Caco-2 (cell line): ENCODE data around the gene CLC. TPM values are rescaled to one million over a fixed set of nuclear protein-coding genes. Genes with fewer than 3 reads are reported as not detected.

Experiments used
- BruUV-seq: library from RNA; stranded (reverse); fragments of 400-500 nt; replicated peaks from 2 replicates; lab custom pipeline; 2021; lab: Mats Ljungman, UMichigan
- CTCF ChIA-PET: fragments of 300-600 bp; sonication (Branson Sonifier 250); formaldehyde crosslinking; loops from one replicate; lab custom pipeline; 2022; ENCODE audit warnings: antibody characterized with exemption; lab: Charles Lee
- POLR2A ChIA-PET: fragments of 300-600 bp; sonication (Branson Sonifier 250); formaldehyde crosslinking; loops from one replicate; lab custom pipeline; 2022; ENCODE audit warnings: antibody characterized with exemption; lab: Charles Lee
- DNase-seq, 2 experiments: peaks; one replicate each; pipeline versions ENCODE4 v3.0.0 to v3.0.0-alpha.2; 2020 to 2022
- H3K27me3 ChIP-seq: replicated peaks from 2 replicates; pipeline ENCODE4 v1.6.0; 2011; ENCODE audit warnings: low read length; ENCODE audit not compliant: control insufficient read depth, insufficient read depth
- H3K36me3 ChIP-seq: 2 replicates; pipeline ENCODE4 v1.5.1; 2011; ENCODE audit warnings: low read length; ENCODE audit not compliant: control insufficient read depth, insufficient read depth
- H3K4me1 ChIP-seq: fragments of 250-450 bp; sonication (Bioruptor Pico); 2 replicates; pipeline ENCODE4 v1.5.1; 2020; ENCODE audit warnings: mild to moderate bottlenecking
- H3K4me3 ChIP-seq: 2 replicates; pipeline ENCODE4 v1.5.1; 2011; ENCODE audit warnings: low read depth, mild to moderate bottlenecking, control low read depth, low read length
- H3K9me3 ChIP-seq: fragments of 250-450 bp; sonication (Bioruptor Pico); 2 replicates; pipeline ENCODE4 v1.5.1; 2020; ENCODE audit warnings: mild to moderate bottlenecking, moderate library complexity
- H3K27ac Mint-ChIP-seq: one replicate; pipeline ENCODE4 v1.8.0; 2022; ENCODE audit warnings: mixed read lengths; ENCODE audit not compliant: unreplicated experiment
- H3K27me3 Mint-ChIP-seq: one replicate; pipeline ENCODE4 v1.8.0; 2022; ENCODE audit warnings: mixed read lengths; ENCODE audit not compliant: insufficient read depth, unreplicated experiment
- H3K36me3 Mint-ChIP-seq: one replicate; pipeline ENCODE4 v1.8.0; 2022; ENCODE audit warnings: mild to moderate bottlenecking, mixed read lengths; ENCODE audit not compliant: insufficient read depth, unreplicated experiment
- H3K4me1 Mint-ChIP-seq: one replicate; pipeline ENCODE4 v1.8.0; 2022; ENCODE audit warnings: low read depth, mixed read lengths; ENCODE audit not compliant: unreplicated experiment
- H3K4me3 Mint-ChIP-seq: one replicate; pipeline ENCODE4 v1.8.0; 2022; ENCODE audit warnings: mild to moderate bottlenecking, moderate library complexity, mixed read lengths; ENCODE audit not compliant: unreplicated experiment
- H3K9me3 Mint-ChIP-seq: one replicate; pipeline ENCODE4 v1.8.0; 2022; ENCODE audit warnings: mixed read lengths; ENCODE audit not compliant: unreplicated experiment
- intact Hi-C: fragments of 100-400 bp; cut with micrococcal nuclease; formaldehyde crosslinking; loops from one replicate; pipeline ENCODE4 v1.10.0; 2022; ENCODE audit not compliant: unreplicated experiment
- total RNA-seq: library from RNA; stranded (reverse); gene quantifications from 2 replicates; pipeline ENCODE4 v1.2.3, GENCODE V29; 2022
- TF ChIP-seq, protein P1 (sequence below), 2 experiments: fragments of 200-600 bp in 1 of 2; IDR thresholded peaks; 1 replicate in 1 of 2; 2 replicates in 1 of 2; pipeline versions ENCODE4 v1.5.1 to v1.8.0; 2011 to 2022; ENCODE audit warnings: antibody characterized with exemption in 1 of 2, control low read depth in 1 of 2, inconsistent platforms in 1 of 2, low read depth in 1 of 2, low read length in 1 of 2, mild to moderate bottlenecking in 1 of 2, moderate library complexity in 1 of 2; ENCODE audit not compliant: insufficient read depth in 1 of 2, severe bottlenecking in 1 of 2, unreplicated experiment in 1 of 2

Gene CLC
- total RNA-seq, 1 experiment from 2014 or later = not detected

DNA sequence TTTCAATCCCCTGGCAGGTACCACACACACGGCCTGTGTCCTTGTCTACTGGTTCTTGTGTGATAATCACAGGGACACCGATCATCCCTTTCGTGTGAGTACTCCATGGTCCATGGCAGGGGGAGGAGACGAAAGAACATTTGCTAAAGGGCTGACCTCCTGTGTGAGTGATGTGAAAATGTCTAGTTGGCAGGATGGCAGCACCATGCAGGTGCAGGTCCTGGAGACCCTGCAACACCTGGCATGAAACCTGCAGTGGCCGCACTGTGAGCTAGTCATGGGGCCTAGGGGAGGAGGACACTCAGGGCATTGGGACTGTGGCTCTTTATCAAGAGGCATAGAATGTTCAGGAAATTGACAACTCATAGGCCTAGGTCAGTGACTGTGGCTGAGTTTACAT lies 56.4 kb downstream of the CLC start:
- intact Hi-C loops = no loop called here
- Histone ChIP-seq H3K27me3 (no peaks in the 10 kb centered on the region), H3K4me1 (no peaks in the 10 kb centered on the region), H3K4me3 (no peak overlapping the region), H3K9me3 (no peaks in the 10 kb centered on the region), H3K36me3 (no peaks in the 10 kb centered on the region)
- Mint-ChIP-seq H3K27me3 (peaks cover 9% of the 10 kb centered on the region), H3K36me3 (no peaks in the 10 kb centered on the region), H3K4me1 (no peaks in the 10 kb centered on the region), H3K4me3 (no peak overlapping the region), H3K9me3 (peaks cover 10% of the 10 kb centered on the region), H3K27ac (no peak overlapping the region)
- BruUV-seq = no TSS peak
- ChIA-PET CTCF (no interaction called here), POLR2A (no interaction called here)
- DNase-seq = no peak
- TF ChIP-seq, protein P1, sequence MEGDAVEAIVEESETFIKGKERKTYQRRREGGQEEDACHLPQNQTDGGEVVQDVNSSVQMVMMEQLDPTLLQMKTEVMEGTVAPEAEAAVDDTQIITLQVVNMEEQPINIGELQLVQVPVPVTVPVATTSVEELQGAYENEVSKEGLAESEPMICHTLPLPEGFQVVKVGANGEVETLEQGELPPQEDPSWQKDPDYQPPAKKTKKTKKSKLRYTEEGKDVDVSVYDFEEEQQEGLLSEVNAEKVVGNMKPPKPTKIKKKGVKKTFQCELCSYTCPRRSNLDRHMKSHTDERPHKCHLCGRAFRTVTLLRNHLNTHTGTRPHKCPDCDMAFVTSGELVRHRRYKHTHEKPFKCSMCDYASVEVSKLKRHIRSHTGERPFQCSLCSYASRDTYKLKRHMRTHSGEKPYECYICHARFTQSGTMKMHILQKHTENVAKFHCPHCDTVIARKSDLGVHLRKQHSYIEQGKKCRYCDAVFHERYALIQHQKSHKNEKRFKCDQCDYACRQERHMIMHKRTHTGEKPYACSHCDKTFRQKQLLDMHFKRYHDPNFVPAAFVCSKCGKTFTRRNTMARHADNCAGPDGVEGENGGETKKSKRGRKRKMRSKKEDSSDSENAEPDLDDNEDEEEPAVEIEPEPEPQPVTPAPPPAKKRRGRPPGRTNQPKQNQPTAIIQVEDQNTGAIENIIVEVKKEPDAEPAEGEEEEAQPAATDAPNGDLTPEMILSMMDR (IDR thresholded peaks at IDR 0.05; ENCODE audit: insufficient read depth in 1 of 2, low read depth in 1 of 2, low read length in 1 of 2, severe bottlenecking in 1 of 2, unreplicated experiment in 1 of 2) = no peak

Other genes starting within 250 kb of the CLC start
- 1.7 and 2.7 TPM in 2 replicates for gene DLL3, start 239.1 kb downstream of the CLC start, total RNA-seq
- 0.46 and 1.6 TPM in 2 replicates for gene SELENOV, start 222.9 kb downstream of the CLC start, total RNA-seq
- 2.1 and 2.8 TPM in 2 replicates for gene EID2B, start 205.2 kb downstream of the CLC start, total RNA-seq
- 21.7 and 26.3 TPM in 2 replicates for gene EID2, start 197.9 kb downstream of the CLC start, total RNA-seq
- not detected in 2 replicates for gene LGALS13, start 135.5 kb downstream of the CLC start, total RNA-seq
- gene LGALS16, start 82.1 kb downstream of the CLC start, total RNA-seq = not detected in 2 replicates
- gene LGALS14, start 33.5 kb downstream of the CLC start, total RNA-seq = 1.2 and 2.4 TPM in 2 replicates
- gene LEUTX, start 40.8 kb upstream of the CLC start, total RNA-seq = not detected in 2 replicates
- 4.8 and 5.4 TPM in 2 replicates for gene DYRK1B, start 96.1 kb upstream of the CLC start, total RNA-seq
- 374 and 411 TPM in 2 replicates for gene FBL, start 108.3 kb upstream of the CLC start, total RNA-seq
- 0.16 and 0.26 TPM in 2 replicates for gene FCGBP, start 196.6 kb upstream of the CLC start, total RNA-seq
- gene PSMC4, start 233.1 kb upstream of the CLC start, total RNA-seq = 183 and 196 TPM in 2 replicates